IPS-20b (cell line): ENCODE measurements around the gene CCNE1.
A peak's percentile ranks its signal among the peaks of the same experiment; 100 is the strongest.

ENCODE experiments used
- H3K27ac ChIP-seq: one replicate; pipeline ENCODE4 v1.5.1; 2013; ENCODE audit warnings: low read length
- H3K27me3 ChIP-seq: 2 replicates; pipeline ENCODE4 v1.6.1; 2013; ENCODE audit warnings: mild to moderate bottlenecking, low read length, inconsistent platforms; ENCODE audit not compliant: insufficient read depth
- H3K36me3 ChIP-seq: 2 replicates; pipeline ENCODE4 v1.6.1; 2013; ENCODE audit warnings: low read depth, mild to moderate bottlenecking, inconsistent platforms, low read length, moderate library complexity; ENCODE audit not compliant: insufficient read depth
- H3K4me1 ChIP-seq: 2 replicates; pipeline ENCODE4 v1.6.1; 2013; ENCODE audit warnings: mild to moderate bottlenecking, control low read depth, inconsistent platforms, low read length, moderate library complexity; ENCODE audit not compliant: insufficient read depth
- H3K4me3 ChIP-seq: 2 replicates; pipeline ENCODE4 v1.5.1; 2013; ENCODE audit warnings: mild to moderate bottlenecking, low read length, inconsistent platforms
- H3K9ac ChIP-seq: 2 replicates; pipeline ENCODE4 v1.6.1; 2013; ENCODE audit warnings: low read depth, mild to moderate bottlenecking, inconsistent platforms, low read length, moderate library complexity
- H3K9me3 ChIP-seq: 2 replicates; pipeline ENCODE4 v1.6.1; 2013; ENCODE audit warnings: mild to moderate bottlenecking, low read depth, low read length, inconsistent platforms; ENCODE audit not compliant: insufficient read depth

The CCNE1 gene

DNA sequence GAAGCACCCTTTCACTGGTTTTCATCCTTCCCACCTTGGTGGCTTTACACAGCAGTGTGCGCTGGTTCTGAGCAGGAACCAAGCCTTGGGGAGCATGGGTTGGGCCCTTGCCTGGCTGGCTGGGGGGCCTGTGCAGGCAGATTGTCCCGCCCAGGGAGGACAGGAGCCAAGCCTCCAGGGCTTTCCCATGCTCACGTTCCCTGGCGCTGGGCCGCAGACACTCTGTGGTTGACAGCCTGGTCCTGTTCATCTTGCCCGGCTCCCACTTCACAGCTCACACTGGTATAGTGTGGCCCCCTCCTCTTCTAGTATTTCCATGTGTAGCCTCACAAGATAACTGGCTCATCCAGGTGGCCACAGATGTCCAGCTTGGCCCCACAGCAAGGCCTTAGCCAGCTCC lies 4.6 kb upstream of the CCNE1 start:
- no peak overlapping the region for H3K27ac ChIP-seq
- H3K4me3 ChIP-seq: no peak overlapping the region
- no peak overlapping the region for H3K9ac ChIP-seq
- H3K4me1 ChIP-seq: no peaks in the 10 kb centered on the region; the same call in 1 of the 2 replicates
- H3K36me3 ChIP-seq: no peaks in the 10 kb centered on the region
- H3K27me3 ChIP-seq: no peaks in the 10 kb centered on the region
- H3K9me3 ChIP-seq: no peaks in the 10 kb centered on the region

DNA sequence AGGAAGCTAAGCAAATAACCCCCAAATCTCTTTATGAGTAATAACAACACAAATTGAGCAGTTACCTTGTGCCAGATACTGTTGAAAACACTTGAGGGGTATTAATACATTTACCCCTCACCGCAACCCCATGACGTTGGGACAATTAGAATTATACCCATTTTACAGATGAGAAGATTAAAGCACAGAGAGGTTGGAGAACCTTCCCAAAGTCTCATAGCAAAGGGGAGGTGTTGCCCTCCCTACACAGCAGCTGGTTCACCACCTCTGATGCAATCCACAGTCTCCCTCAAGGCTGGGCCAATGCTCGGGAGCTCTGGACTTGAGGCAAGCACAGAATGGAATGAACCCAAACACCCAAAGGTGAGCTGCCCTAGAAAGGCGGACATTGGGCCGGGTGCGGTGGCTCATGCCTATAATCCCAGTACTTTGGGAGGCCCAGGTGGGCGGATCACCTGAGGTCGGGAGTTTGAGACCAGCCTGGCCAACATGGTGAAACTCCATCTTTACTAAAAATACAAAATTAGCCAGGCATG lies 3.9 kb upstream of the CCNE1 start:
- Histone ChIP-seq H3K36me3 (no peaks in the 10 kb centered on the region), H3K27ac (no peak overlapping the region), H3K4me1 (no peaks in the 10 kb centered on the region; the same call in 1 of the 2 replicates), H3K9ac (no peak overlapping the region), H3K4me3 (no peak overlapping the region), H3K9me3 (no peaks in the 10 kb centered on the region), H3K27me3 (no peaks in the 10 kb centered on the region; the same call in 1 of the 2 replicates)

DNA sequence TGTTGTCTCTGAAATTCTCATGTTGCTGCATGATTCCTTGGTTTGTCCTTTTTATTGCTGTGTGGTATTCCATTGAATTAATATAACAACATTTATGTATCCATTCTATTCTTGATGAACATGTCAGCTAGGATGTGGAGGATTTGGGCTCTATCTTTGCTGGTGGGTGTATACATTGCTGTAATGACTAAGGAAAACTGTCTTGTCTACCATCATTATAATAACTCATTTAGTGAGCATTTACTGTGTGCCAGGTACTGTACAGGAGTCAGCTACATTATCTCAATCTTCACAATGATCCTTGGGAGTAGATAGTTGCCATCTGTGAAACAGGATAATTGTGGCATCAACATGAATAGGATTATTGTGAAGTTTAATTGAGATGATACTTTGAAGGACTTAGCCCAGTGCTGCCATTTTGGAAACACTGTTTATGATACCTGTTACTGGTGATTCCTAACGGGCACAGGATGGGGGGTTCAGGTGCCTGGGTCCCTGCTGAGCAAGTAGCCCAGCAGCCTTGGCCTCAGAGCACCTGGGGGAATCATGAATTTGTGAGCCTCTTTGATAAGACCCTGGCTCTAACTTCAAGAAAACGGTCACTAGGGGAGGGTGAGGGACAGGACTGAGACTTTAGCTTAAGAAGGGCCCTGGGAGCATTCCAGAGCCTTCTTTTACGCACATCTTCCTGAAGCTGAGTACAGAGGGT lies 1.8 kb upstream of the CCNE1 start:
- no peaks in the 10 kb centered on the region; the same call in 1 of the 2 replicates for H3K4me1 ChIP-seq
- H3K9me3 ChIP-seq: no peaks in the 10 kb centered on the region
- peaks cover 14% of the 10 kb centered on the region; the same call in 1 of the 2 replicates for H3K36me3 ChIP-seq
- H3K27me3 ChIP-seq: no peaks in the 10 kb centered on the region; the same call in 1 of the 2 replicates
- no peak overlapping the region for H3K9ac ChIP-seq
- no peak overlapping the region for H3K27ac ChIP-seq
- no peak overlapping the region for H3K4me3 ChIP-seq

DNA sequence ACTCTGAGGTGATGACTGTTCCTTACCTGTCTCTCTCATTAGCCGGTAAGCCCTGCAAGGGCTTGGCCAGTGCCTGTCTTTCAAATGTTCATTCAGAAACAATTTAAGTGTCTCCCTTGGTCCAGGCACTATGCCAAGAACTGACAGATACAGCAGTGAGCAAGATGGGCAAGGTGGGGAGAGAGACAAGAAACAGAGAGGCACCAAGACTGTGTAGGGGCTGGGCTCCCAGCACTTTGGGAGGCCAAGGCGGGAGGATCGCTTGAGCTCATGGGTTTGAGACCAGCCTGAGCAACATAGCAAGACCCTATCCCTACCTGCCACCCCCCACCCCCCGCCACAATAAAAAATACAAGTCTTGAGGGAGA lies 1.3 kb upstream of the CCNE1 start:
- Histone ChIP-seq H3K9me3 (no peaks in the 10 kb centered on the region), H3K4me1 (no peaks in the 10 kb centered on the region; the same call in 1 of the 2 replicates), H3K27ac (peak overlapping the region; percentile 71), H3K36me3 (peaks cover 18% of the 10 kb centered on the region; the same call in 1 of the 2 replicates), H3K4me3 (peak overlapping the region; percentile 68; the same call in 1 of the 2 replicates), H3K27me3 (no peaks in the 10 kb centered on the region; the same call in 1 of the 2 replicates), H3K9ac (peak overlapping the region; percentile 78; the same call in 1 of the 2 replicates)

DNA sequence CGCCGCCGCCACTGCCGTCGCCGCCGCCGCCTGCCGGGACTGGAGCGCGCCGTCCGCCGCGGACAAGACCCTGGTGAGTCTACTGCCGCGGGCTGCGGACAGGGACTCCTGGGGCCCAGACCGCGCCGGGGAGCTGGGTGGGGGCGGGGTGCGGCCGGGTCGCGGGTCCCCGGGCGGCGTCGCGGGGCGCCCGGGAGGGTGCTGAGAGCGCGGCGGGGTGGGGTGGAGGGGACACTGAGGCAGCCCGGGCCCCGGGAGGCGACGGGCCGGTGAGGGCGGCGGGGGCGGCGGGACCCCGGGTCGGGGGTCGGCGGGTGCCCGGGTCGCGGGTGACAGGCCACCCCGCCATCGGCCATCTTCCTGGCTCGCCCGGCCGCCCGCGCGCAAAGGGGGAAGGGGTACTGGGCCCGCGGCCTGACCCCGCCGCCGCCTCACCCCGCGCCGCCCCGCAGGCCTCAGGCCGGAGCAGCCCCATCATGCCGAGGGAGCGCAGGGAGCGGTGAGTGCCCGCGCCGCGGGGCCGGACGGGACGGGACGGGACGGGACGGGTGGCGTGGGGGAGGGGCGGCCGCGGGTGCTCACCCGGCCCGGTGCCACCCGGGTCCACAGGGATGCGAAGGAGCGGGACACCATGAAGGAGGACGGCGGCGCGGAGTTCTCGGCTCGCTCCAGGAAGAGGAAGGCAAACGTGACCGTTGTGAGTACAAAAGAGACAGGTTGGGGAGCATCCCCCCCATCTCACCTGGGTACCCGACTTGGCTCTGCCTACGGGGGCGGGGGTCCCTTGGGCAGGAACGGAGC lies 489 bp downstream of the CCNE1 start:
- Histone ChIP-seq H3K9ac (peak overlapping the region; percentile 48; the same call in 1 of the 2 replicates), H3K4me1 (no peaks in the 10 kb centered on the region), H3K27me3 (no peaks in the 10 kb centered on the region; the same call in 1 of the 2 replicates), H3K9me3 (no peaks in the 10 kb centered on the region), H3K4me3 (peak overlapping the region; percentile 70), H3K27ac (no peak overlapping the region), H3K36me3 (peaks cover 24% of the 10 kb centered on the region)

DNA sequence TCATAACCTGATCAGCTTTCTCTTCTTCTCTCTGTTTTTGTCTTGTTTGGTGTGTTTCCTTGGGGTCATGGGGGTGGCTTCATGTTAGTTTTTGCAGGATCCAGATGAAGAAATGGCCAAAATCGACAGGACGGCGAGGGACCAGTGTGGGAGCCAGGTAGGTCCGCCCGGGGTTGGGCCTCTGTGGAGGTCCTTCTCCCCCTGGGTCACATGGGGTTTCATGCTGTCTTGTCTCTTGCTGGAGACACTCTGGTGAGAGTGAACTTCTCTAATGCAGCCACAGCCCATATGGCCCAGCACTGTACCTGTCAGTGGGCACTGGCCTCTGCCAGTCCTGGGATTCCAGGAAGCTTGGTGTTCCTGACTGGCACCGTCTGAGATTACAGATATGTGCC lies 1.1 kb downstream of the CCNE1 start:
- peak overlapping the region; percentile 70 for H3K4me3 ChIP-seq
- H3K4me1 ChIP-seq: no peaks in the 10 kb centered on the region
- H3K27ac ChIP-seq: no peak overlapping the region
- H3K9me3 ChIP-seq: no peaks in the 10 kb centered on the region
- peaks cover 29% of the 10 kb centered on the region for H3K36me3 ChIP-seq
- peak overlapping the region; percentile 48; the same call in 1 of the 2 replicates for H3K9ac ChIP-seq
- no peaks in the 10 kb centered on the region; the same call in 1 of the 2 replicates for H3K27me3 ChIP-seq

DNA sequence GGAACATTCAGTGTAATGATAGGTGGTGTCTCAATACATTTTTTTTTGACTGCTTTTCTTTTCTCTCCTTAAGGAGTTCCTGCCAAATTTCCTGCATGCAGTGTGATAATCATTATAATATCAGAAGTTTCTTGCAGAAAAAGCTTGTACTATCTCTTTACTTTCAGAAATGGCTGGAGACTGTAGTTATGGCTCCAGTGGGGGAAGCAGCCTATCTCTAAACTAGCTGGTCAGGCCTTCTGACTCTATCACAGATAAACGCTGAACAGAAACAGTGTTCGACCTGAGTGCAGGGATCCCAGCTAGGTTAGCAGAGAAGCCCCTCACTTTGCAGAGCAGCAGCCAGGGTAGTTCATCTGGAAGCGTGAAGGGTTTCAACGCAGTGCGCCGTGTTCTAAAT lies 1.9 kb downstream of the CCNE1 start:
- Histone ChIP-seq H3K4me1 (no peaks in the 10 kb centered on the region), H3K9me3 (no peaks in the 10 kb centered on the region), H3K27me3 (no peaks in the 10 kb centered on the region; the same call in 1 of the 2 replicates), H3K36me3 (peaks cover 34% of the 10 kb centered on the region), H3K27ac (no peak overlapping the region), H3K4me3 (no peak overlapping the region), H3K9ac (no peak overlapping the region)

DNA sequence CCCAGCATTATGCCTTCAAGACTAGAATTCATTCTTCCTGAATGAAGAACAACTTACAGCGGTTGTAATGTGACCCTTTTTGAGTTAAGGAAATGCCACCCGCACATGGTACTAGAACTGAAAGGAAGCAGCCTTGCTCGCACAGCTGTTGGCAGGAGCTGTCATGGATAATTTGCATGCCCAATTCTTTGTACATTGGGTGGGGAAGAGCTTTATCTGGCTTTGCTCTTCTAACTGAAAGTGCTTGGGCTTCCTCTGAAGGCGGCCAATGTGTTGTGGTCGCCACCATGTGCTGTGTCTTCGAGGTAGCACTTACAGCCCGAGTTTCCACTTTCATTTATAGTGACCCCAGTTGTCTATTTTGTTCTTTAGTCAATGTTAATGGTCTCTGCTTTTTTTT lies 3.4 kb downstream of the CCNE1 start:
- H3K36me3 ChIP-seq: peaks cover 49% of the 10 kb centered on the region
- H3K27me3 ChIP-seq: no peaks in the 10 kb centered on the region; the same call in 1 of the 2 replicates
- no peak overlapping the region for H3K9ac ChIP-seq
- H3K4me1 ChIP-seq: no peaks in the 10 kb centered on the region
- no peak overlapping the region for H3K4me3 ChIP-seq
- H3K27ac ChIP-seq: no peak overlapping the region
- no peaks in the 10 kb centered on the region for H3K9me3 ChIP-seq

DNA sequence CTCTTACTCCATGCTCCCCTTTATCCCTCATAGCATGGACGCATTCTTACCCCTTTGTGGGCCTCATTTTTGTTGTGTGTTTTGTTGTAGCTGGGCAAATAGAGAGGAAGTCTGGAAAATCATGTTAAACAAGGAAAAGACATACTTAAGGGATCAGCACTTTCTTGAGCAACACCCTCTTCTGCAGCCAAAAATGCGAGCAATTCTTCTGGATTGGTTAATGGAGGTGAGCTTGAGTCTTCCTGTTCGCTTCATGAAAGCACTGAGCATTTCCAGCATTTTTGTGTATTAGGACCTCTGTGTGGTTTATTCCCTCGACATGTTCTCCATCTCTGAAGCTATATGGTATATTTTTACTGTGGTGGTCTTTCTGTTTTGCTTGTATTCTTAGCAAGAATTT lies 5.5 kb downstream of the CCNE1 start:
- Histone ChIP-seq H3K9ac (no peak overlapping the region), H3K4me3 (no peak overlapping the region), H3K4me1 (no peaks in the 10 kb centered on the region), H3K27me3 (no peaks in the 10 kb centered on the region; the same call in 1 of the 2 replicates), H3K36me3 (peaks cover 70% of the 10 kb centered on the region), H3K27ac (no peak overlapping the region), H3K9me3 (no peaks in the 10 kb centered on the region)

DNA sequence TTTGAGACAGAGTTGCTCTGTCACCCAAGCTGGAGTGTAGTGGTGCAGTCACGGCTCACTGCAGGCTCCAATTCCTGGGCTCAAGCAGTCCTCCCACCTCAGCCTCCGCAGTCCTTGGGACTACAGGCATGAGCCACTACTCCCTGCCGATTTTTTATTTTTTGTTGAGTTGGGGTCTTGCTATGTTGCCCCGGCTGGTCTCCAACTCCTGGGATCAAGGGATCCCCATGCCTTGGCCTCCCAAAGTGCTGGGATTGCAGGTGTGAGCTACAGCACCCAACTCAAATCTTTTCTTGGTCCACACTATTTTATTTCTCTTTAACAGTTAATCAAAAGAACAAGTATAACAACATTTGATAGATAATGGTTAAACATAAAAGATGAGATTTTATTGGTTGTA lies 7.5 kb downstream of the CCNE1 start:
- no peak overlapping the region for H3K27ac ChIP-seq
- H3K9ac ChIP-seq: no peak overlapping the region
- H3K4me1 ChIP-seq: no peaks in the 10 kb centered on the region
- H3K27me3 ChIP-seq: no peaks in the 10 kb centered on the region
- no peaks in the 10 kb centered on the region for H3K9me3 ChIP-seq
- no peak overlapping the region for H3K4me3 ChIP-seq
- peaks cover 82% of the 10 kb centered on the region for H3K36me3 ChIP-seq

DNA sequence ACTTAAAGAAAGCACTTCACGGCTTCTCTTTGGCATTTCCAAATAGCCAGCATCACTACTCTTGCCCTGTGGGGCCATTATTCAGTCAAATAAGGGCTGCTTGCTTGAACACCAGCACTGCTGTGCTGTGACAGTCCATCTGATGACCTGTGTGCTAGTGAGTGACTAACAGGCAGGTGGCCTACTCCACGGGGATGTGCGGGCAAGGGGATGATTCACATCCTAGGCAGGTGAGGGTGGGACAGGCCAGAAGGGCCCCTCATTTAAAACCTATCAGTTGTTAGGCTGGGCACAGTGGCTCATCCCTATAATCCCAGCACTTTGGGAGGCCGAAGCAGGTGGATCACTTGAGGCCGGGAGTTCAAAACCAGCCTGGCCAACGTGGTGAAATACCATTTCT lies 8.2 kb downstream of the CCNE1 start:
- Histone ChIP-seq H3K4me1 (no peaks in the 10 kb centered on the region), H3K9me3 (no peaks in the 10 kb centered on the region), H3K27ac (no peak overlapping the region), H3K9ac (no peak overlapping the region), H3K36me3 (peaks cover 80% of the 10 kb centered on the region), H3K27me3 (no peaks in the 10 kb centered on the region), H3K4me3 (no peak overlapping the region)
